HG03135 (cell line): ENCODE data around the gene ZNF205.
"Not testable (repeated sequence)": the region's sequence is repeated elsewhere in the genome, so short reads cannot be mapped to it uniquely, and the experiment has no call there.

ENCODE experiments used
- ATAC-seq: cut with Tn5 transposase; IDR thresholded peaks from one replicate; pipeline ENCODE4 v1.9.1; 2021; ENCODE audit warnings: mild to moderate bottlenecking, moderate library complexity; ENCODE audit not compliant: unreplicated experiment

ZNF205 gene

DNA sequence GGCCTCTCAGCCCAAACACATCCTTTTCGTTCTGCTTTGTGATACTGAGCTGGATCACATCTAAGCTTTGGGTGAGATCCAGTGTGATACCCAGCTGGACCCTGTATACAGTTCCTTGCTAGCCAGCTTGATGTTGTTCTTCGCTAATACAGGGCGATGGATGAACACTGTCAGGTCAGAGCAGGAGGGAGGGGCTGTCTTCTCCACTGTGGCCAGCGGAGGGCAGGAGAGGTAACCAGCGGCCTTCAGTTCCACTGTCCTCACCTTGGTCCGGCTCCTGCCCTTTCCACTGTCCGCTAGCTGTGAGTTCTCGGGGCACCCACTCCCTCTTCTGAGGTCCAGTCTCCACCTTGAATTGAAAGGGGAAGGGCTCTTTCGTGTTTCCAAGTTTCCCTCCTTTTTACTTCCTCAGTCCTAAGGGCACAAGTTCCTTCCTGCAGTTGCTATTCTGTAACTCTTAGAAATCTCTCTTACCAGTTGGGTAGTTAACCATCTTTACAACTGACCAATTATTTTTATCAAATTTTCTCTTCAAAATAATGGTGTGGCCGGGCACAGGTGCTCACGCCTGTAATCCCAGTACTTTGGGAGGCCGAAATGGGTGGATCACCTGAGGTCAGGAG is 19.5 kb downstream of the ZNF205 start:
- ATAC-seq, result no peak

DNA sequence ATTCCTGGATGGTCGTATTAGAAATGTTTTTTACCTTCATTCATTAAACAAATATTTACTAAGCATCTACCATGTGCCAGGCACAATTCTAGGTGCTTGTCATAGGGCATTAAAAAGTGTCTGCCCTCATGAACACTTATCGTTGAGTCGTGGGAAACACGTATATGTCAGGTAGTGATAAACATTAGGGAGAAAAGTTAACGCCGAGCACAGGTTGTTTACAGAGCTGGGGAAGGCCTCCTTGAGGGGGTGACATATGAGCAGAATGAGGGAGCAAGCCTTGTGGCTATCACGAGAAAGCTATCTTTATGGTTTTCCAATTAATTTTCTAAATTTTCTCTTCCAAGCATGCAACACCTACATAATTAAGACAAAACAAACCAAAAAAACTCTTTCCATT is 21.5 kb downstream of the ZNF205 start:
- no peak for ATAC-seq

DNA sequence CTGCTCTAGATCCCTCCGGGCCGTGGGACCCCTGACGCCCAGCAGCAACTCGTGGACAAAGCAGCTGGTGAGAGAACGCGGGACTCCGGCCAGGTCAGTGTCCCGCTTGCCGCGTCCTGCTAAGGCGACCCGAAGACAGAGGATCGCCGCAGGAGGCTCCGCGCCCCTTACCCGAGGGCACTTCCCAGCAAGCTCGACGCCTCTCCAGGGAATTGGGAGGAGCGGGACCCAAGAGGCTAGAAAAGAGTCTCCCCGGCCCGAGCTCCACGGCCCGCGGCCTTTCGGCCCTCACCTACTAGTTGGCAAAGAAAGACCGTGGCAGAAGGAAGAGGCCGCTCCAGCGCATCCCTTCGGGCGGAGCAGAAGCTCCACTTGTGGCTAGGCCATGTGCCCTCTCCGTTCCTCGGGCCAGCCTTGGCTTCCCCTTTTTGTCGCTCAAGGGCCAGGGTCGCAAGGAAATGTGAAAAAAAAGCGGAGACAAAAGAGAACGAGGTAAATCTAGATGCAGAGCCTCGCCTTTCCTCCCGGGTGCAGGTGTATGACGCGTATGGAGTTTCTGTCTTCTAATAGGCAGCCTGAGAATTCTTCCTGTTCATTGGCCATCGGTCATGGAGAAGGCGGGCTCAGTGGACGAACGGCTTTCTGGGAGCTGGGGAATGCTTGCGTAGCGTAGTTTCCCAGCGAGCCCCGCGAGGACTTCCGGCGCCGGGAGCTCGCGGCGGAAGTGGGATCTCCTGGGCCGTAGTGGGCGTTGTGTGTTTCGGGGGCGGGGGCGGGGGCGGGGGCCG is 22.1 kb downstream of the ZNF205 start, which contains the start of gene ZNF213:
TSS of gene ZNF213 (plus strand) at position 692 of the 788 bp plus-strand sequence. CDS start 2,252 bp downstream, outside the sequence.
- ATAC-seq, result peak; percentile 86

DNA sequence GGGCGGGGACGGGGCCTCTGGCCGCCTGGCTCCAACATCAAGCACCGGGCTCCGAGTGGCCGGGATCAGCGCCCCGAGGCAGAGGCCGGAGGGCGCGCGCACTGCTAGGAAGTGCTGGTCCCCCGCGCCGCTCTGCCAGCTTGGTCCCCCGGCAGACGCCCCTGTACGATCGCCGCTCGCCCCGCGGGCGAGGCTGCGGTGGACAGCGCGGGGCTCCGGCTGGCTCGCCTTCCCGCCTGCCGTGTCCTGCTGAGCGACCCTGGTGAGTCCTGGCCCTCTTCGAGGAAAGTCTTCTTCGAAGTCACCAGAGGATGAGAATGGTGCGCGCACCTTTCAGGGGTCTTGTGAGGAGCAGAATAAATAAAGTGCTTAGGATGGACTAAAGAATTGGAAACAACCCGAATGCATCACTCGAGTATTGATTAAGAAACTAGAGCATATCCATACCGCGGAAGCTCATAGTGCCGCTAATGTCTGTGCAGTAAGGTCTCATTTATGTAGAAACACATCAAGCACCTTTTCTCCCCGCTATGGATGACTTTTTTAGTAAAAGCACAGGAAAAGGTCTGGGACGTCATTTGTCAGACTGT is 22.8 kb downstream of the ZNF205 start:
- ATAC-seq, result peak; percentile 1

- no peak for ATAC-seq
These were observed 24.9 kb downstream of the ZNF205 start for GRCh38 chr16:3137267-3137666.

DNA sequence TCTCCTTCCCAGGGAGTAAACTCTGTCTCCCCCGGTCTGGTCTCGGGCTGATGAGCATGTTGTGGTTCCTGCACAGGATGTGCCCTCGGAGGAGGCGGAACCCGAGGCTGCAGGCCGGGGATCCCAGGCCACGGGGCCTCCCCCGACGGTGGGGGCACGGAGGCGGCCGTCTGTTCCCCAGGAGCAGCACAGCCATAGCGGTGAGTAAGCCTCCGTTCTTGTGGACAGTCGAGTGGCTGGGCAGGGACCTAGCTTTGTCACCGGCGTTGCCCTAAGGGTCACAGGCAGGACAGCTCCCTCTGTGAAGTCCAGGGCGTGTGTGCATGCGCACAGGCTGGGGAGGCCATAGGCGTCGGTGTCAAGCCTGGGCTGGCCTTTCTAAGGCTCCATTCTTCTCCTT is 26.0 kb downstream of the ZNF205 start:
- no peak for ATAC-seq

- ATAC-seq, result no peak
These were observed 26.5 kb downstream of the ZNF205 start for GRCh38 chr16:3138823-3139426.

- ATAC-seq, result not testable (repeated sequence)
These were observed 27.2 kb downstream of the ZNF205 start for GRCh38 chr16:3139561-3139960.

DNA sequence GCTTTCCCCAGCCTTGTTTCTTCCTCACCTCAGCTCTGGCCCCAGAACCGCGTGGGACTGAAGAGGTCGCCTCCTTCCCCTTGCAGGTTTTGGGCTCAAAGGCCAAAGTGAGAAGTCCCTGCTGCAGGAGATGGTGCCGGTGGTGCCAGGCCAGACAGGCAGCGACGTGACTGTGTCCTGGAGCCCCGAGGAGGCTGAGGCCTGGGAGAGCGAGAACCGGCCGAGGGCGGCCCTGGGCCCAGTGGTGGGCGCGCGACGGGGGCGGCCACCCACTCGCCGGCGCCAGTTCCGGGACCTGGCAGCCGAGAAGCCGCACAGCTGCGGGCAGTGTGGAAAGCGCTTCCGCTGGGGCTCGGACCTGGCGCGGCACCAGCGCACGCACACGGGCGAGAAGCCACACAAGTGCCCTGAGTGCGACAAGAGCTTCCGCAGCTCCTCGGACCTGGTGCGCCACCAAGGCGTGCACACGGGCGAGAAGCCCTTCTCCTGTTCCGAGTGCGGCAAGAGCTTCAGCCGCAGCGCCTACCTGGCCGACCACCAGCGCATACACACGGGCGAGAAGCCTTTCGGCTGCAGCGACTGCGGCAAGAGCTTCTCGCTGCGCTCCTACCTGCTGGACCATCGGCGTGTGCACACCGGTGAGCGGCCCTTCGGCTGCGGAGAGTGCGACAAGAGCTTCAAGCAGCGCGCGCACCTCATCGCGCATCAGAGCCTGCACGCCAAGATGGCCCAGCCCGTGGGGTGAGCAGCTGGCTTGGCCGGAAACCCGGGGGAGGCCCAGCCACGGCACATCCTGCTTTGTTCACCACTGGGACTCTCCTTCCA is 28.4 kb downstream of the ZNF205 start:
- no peak for ATAC-seq

DNA sequence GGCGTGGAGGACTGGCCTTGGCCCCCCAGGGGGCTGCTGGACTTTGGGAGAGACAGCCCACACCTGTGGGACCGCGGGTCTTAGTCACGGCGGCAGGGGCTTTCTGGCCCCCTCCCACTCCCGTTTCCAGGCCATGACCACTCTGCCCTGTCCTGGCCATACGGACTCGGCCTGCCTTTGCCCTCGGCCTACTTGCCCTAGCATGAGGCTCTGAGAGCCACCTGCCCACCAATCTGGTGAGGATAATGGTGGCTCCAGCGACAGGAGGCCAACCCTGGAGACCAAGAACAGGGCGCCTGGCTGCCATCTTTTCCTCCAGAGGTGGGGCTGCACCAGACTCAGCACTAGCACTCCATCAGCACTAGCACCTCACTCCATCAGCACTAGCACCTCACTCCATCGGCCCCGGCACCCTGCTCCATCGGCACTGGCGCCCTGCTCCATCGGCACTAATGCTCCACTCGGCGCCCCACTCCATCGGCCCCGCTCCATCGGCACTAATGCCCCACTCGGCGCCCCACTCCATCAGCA is 29.5 kb downstream of the ZNF205 start:
- ATAC-seq, result no peak

GRCh38 chr16:3142327-3142726 is 29.9 kb downstream of the ZNF205 start:
- no peak for ATAC-seq

GRCh38 chr16:3142770-3143169 is 30.4 kb downstream of the ZNF205 start:
- ATAC-seq, result no peak

- ATAC-seq, result no peak
These were observed 30.8 kb downstream of the ZNF205 start for GRCh38 chr16:3143189-3143588.

GRCh38 chr16:3143598-3144320 is 31.4 kb downstream of the ZNF205 start:
- ATAC-seq, result no peak

DNA sequence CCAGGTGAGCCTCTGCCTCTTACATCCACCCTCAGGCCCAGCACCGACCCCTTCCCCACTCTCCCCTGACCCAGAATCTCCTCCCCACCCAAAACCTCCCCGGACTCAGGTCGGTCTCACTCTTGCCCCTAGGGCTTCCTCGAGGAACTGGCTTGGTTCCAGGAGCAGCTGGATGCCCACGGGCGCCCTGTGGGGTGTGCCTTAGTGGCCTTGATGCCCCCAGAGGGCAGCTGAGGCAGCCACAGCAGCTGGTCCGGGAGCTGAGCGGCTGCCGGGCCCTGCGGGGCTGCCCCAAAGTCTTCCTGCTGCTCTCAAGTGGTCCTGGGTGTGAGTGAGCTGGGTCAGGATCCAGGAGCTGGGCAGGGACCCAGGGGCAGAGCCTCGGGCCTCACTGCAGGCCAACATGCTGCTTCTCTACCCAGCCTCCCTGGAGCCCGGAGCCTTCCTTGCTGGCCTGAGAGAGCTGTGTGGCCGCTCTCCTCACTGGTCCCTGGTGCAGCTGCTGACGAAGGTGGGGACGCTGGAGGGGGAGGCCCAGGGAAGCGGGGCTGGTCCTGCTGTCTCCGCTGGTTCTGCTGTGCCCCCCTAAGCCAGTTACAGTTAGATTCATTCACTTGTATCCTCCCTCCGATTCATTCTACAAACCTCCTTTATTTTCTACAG is 32.1 kb downstream of the ZNF205 start:
- ATAC-seq, result no peak

DNA sequence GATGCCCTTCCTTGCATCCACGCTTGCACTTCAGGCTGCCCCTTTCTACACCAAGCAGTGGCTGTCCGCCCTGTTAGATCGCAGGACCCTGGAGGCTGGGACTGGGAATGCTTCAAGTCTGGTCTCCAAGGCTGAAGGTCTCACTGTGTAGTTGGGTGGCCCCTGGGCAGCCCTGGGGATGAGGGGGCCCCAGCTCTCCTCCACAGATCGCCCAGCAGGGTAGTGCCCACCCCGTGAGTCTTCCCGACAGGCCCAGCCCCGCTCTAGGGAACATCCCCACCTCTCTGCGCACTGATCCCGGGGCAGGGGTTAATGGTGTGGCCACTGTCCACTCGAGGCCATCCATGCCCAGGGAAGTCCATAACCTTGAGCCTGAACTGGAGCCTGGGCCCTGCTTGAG is 32.8 kb downstream of the ZNF205 start:
- ATAC-seq, result no peak

- no peak for ATAC-seq
These were observed 33.3 kb downstream of the ZNF205 start for GRCh38 chr16:3145660-3146059.

DNA sequence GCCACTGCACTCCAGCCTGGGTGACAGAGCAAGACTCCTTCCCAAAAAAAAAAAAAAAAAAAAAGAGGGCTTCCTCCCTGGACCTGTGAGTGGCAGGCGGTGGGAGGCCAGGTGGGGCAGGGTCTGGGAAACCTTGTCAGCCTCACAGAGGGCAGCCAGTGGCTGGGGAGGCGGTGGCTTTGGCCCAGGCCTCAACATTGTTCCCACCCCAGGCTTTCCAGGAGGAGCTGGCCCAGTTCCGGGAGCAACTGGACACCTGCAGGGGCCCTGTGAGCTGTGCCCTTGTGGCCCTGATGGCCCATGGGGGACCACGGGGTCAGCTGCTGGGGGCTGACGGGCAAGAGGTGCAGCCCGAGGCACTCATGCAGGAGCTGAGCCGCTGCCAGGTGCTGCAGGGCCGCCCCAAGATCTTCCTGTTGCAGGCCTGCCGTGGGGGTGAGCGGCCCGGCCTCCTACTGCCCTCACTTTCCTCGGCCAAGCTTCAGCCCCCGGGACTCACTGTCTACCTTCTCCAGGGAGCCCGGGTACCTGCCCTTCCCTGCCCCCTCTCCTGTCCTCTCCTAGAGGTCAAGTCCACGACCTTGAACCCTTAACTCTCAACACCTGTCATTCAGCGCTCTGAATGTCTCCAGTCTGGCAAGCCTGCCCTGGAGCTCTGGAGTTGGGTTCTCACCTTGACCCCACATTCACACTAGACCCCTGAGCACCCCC is 34.8 kb downstream of the ZNF205 start:
- ATAC-seq, result no peak

GRCh38 chr16:3147757-3148104 is 35.3 kb downstream of the ZNF205 start:
- ATAC-seq, result no peak
